Tibial artery (tissue), 4 donors: Measurements from ENCODE around the gene PTGIS.

Experiments used
- DNase-seq, 2 donors: peaks; one replicate each; pipeline ENCODE4 v3.0.0-alpha.2; 2019
- H3K27ac ChIP-seq, 2 donors: fragments of 200-600 bp; sonication (generic) in 1 of 2; 1 replicate in 1 of 2; 2 replicates in 1 of 2; pipeline ENCODE4 v1.5.1; 2018 to 2019; ENCODE audit warnings: mild to moderate bottlenecking in 1 of 2
- H3K27me3 ChIP-seq, 2 donors: fragments of 200-600 bp; sonication (generic) in 1 of 2; one replicate each; pipeline versions ENCODE4 v1.5.1 to v1.6.0; 2016 to 2019
- H3K36me3 ChIP-seq, 3 donors: fragments of 200-600 bp; sonication (generic) in 2 of 3; one replicate each; pipeline ENCODE4 v1.5.1; 2016 to 2019; ENCODE audit warnings: mild to moderate bottlenecking in 2 of 3
- H3K4me1 ChIP-seq, 4 donors: fragments of 200-600 bp; sonication (generic) in 2 of 4; 1 replicate in 3 of 4; 2 replicates in 1 of 4; pipeline ENCODE4 v1.5.1; 2016 to 2019
- H3K4me3 ChIP-seq, 2 donors: fragments of 200-600 bp; sonication (generic) in 1 of 2; 1 replicate in 1 of 2; 2 replicates in 1 of 2; pipeline ENCODE4 v1.5.1; 2018 to 2019; ENCODE audit warnings: mild to moderate bottlenecking in 2 of 2
- H3K9me3 ChIP-seq, 3 donors: fragments of 200-600 bp; sonication (generic) in 1 of 3; one replicate each; pipeline ENCODE4 v1.5.1; 2016 to 2019
- intact Hi-C: fragments of 100-400 bp; cut with DNase I; formaldehyde crosslinking; loops from one replicate; pipeline ENCODE4 v1.15.0; 2023; ENCODE audit warnings: low total_unique reads
- TF ChIP-seq, protein P1 (sequence below), 2 experiments: fragments of 200-600 bp in 1 of 2; fragments of 450-650 bp in 1 of 2; IDR thresholded peaks; one replicate each; pipeline ENCODE4 v1.5.1; 2017 to 2019; ENCODE audit warnings: antibody characterized with exemption in 2 of 2, mild to moderate bottlenecking in 1 of 2, moderate library complexity in 1 of 2

The PTGIS gene

DNA sequence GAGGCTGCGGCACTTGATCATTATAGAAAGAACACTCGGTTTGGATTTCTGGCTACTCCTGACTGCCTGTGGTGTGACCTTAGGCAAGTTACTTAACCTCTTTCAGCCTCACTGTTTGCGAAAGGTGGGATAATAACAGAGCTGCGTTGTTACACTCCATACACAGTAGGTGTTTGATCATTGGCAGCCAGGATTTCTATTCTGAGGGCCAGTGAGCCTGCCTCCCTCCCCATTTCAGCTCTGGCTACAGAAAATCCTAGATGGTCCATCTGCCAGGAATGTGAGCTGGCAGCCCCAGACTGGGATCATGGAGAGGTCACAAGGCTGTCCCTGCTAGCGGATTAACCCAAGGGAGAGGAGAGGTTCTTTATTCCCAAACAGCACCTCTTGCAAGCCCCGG, 88.2 kb downstream of the PTGIS start:
- TF ChIP-seq, protein P1, sequence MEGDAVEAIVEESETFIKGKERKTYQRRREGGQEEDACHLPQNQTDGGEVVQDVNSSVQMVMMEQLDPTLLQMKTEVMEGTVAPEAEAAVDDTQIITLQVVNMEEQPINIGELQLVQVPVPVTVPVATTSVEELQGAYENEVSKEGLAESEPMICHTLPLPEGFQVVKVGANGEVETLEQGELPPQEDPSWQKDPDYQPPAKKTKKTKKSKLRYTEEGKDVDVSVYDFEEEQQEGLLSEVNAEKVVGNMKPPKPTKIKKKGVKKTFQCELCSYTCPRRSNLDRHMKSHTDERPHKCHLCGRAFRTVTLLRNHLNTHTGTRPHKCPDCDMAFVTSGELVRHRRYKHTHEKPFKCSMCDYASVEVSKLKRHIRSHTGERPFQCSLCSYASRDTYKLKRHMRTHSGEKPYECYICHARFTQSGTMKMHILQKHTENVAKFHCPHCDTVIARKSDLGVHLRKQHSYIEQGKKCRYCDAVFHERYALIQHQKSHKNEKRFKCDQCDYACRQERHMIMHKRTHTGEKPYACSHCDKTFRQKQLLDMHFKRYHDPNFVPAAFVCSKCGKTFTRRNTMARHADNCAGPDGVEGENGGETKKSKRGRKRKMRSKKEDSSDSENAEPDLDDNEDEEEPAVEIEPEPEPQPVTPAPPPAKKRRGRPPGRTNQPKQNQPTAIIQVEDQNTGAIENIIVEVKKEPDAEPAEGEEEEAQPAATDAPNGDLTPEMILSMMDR (IDR thresholded peaks at IDR 0.05), result no peak
- H3K27ac ChIP-seq, result no peak overlapping the region
- H3K9me3 ChIP-seq, result no peaks in the 10 kb centered on the region
- no peak overlapping the region for H3K4me3 ChIP-seq
- H3K27me3 ChIP-seq, result peaks cover 0 to 18% of the 10 kb centered on the region in 2 donors
- intact Hi-C loops, result loop anchor here (5.0 kb wide), 2 partner anchors 53 to 97 kb away; no protein-coding TSS in a partner anchor
- DNase-seq, result no peak
- peaks cover 0 to 24% (median 22%) of the 10 kb centered on the region in 4 donors for H3K4me1 ChIP-seq
- H3K36me3 ChIP-seq, result no peaks in the 10 kb centered on the region

DNA sequence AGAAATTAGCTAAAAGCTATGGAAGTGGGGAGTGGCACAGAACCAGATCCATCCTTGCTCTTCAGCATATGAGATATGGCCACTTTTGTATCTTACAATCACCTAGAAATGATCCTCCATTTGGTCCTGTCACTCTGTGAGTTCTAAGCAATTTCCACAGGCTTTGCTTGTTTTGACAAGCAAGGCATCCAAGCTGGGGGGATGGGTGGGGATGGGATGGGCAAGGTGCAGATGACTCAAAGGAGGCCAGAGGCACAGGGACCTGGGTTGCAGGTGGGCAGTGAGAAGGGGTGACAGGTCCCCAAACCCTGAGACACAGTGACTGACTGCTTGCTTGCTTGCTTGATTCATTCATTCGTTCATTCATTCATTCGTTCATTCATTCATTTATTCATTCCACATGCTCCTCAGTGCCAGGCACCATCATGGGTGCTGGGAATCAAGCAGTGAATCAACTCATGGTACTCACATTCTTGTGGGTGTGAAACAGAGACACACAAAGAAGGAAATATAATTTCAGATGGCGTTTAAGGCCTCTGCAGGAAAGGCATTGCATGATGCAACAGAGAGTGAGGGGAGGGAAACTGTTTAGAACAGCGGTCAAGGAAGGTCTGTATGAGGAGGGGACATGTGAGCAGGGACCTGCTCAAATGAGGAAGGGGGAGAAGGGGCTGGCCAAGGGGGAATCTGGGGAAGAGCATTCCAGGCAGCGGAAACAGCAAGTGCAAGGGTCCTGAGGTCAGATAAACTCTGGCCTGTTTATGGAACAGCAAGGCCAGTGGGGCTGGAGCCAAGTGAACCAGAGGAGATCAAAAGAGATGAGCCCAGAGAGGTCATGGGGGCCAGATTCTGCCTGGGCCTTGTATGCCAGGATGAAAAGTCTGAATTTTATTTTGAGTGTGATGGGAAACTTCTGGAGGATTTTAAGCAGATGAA, 88.9 kb downstream of the PTGIS start:
- Histone ChIP-seq H3K27ac (no peak overlapping the region), H3K4me3 (no peak overlapping the region)
- intact Hi-C loops, result no loop called here

DNA sequence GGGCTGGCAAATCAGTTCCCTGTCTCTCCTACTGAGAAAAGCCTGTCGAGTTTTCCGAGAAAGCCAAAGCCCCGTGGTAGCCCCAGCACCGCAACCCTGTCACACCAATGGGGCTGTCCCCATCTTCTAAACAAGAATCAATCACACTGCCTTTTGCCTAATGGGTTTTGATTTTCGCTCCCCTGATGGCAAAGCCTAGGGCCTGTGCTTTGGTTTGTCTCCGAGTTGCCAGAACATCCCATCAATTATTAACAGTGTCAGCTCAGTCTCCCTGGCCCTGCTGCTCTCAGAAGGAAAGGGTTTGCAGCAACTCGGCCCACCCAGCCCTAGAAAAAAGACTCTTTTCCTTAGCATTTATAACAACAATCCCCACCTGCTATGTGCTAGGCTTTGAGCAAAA, 89.7 kb downstream of the PTGIS start:
- TF ChIP-seq, protein P1 (IDR thresholded peaks at IDR 0.05), result no peak
- no peak overlapping the region for H3K4me3 ChIP-seq
- H3K9me3 ChIP-seq, result no peaks in the 10 kb centered on the region
- intact Hi-C loops, result no loop called here
- DNase-seq, result no peak
- H3K36me3 ChIP-seq, result no peaks in the 10 kb centered on the region
- H3K4me1 ChIP-seq, result peaks cover 0 to 12% (median 11%) of the 10 kb centered on the region in 4 donors
- no peak overlapping the region for H3K27ac ChIP-seq
- H3K27me3 ChIP-seq, result peaks cover 0 to 6% of the 10 kb centered on the region in 2 donors

More for the DNA sequence above, 88.9 kb downstream of the PTGIS start:
- TF ChIP-seq, protein P1 (IDR thresholded peaks at IDR 0.05), result no peak
- Histone ChIP-seq H3K4me1 (peaks cover 0 to 18% (median 15%) of the 10 kb centered on the region in 4 donors), H3K36me3 (no peaks in the 10 kb centered on the region), H3K9me3 (no peaks in the 10 kb centered on the region), H3K27me3 (peaks cover 0 to 12% of the 10 kb centered on the region in 2 donors)
- DNase-seq, result no peak

DNA sequence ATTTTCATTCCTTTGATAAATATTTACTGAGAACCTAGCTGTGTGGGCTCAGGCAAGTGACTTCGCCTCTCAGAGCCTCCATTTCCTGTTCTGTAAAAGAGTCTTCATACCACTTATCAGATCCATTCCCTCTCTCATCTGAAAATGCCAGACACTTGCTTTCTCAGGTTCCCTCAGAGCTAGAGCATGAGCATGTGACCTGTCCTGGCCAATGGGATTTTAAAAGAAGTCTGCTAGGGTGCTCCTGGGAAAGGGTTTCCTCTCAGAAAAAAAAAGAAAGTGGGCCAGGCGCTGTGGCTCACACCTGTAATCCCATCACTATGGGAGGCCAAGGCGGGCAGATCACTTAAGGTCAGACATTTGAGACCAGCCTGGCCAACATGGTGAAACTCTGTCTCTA, 90.7 kb downstream of the PTGIS start:
- TF ChIP-seq, protein P1 (IDR thresholded peaks at IDR 0.05), result no peak
- no peak for DNase-seq
- H3K4me1 ChIP-seq, result peaks cover 0 to 2% (median under 1%) of the 10 kb centered on the region in 4 donors
- no peaks in the 10 kb centered on the region for H3K36me3 ChIP-seq
- no peak overlapping the region for H3K4me3 ChIP-seq
- peaks cover 0 to under 1% of the 10 kb centered on the region in 2 donors for H3K27me3 ChIP-seq
- H3K9me3 ChIP-seq, result no peaks in the 10 kb centered on the region
- no peak overlapping the region for H3K27ac ChIP-seq
- intact Hi-C loops, result no loop called here

DNA sequence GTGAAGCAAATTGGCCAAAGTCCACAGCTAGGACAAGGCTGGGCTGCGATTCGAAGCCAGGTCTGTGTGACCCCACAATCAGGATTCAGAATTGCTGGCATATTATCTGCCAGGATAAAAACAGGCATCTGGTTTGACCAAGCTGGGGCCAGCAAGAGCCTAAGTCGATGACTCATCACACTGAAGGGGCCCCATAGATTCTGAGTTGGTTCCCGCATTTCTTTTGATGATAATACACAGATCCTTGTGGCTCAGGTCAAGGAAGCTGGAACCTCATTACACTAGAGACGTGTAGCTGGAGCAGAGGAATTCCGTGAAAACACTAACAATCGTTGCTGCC, 92.0 kb downstream of the PTGIS start:
- H3K9me3 ChIP-seq, result no peaks in the 10 kb centered on the region
- H3K27ac ChIP-seq, result no peak overlapping the region
- no peak overlapping the region for H3K4me3 ChIP-seq
- H3K4me1 ChIP-seq, result no peaks in the 10 kb centered on the region
- H3K27me3 ChIP-seq, result no peaks in the 10 kb centered on the region
- TF ChIP-seq, protein P1 (IDR thresholded peaks at IDR 0.05), result no peak
- no peaks in the 10 kb centered on the region for H3K36me3 ChIP-seq
- DNase-seq, result no peak
- intact Hi-C loops, result no loop called here
